Measurements from ENCODE around the gene RAD51D. TPM values are rescaled to one million over a fixed set of nuclear protein-coding genes. Genes with fewer than 3 reads are reported as not detected.

The RAD51D gene
- polyA plus RNA-seq, 1 of the 3 experiments (the other 2 are of a cell fraction) = 11.6 TPM

DNA sequence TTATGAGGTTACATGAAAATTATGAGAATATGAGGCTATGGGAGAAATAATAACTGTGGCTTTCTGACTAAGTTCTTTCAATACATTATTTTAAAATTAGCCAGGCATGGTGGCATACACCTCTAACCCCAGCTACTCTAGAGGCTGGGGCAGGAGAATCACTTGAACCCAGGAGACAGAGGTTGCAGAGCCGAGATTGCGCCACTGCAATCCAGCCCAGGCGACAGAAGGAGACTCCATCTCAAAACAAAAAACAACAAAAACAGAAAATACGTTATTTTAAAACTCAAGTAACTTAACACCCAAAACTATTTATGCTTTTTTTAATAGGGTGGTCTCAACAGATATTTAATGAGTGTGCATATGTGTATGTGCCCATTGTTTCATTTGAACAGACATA lies 53.8 kb downstream of the RAD51D start:
- H2AFZ ChIP-seq (ENCODE audit: low read depth) = no peak overlapping the region
- peaks cover 63% of the 10 kb centered on the region for H3K79me2 ChIP-seq (ENCODE audit: insufficient read depth)
- H3K27me3 ChIP-seq (ENCODE audit: insufficient read depth) = no peaks in the 10 kb centered on the region
- DNase-seq = no peak
- H3K27ac ChIP-seq (ENCODE audit: low read depth in 2 of 2, low read length in 1 of 2) = no peak overlapping the region
- H3K9me3 ChIP-seq = no peaks in the 10 kb centered on the region
- WGBS (ENCODE audit: low lambda C conversion rate) = 98% methylated on average over 4 of the region's 4 CpGs
- H3F3A ChIP-seq (replicated peaks; ENCODE audit: insufficient read depth) = peaks cover 19% of the 10 kb centered on the region
- peaks cover 4 to 17% of the 10 kb centered on the region in 2 experiments; a peak in 2 of 4 replicates for H3K4me1 ChIP-seq (ENCODE audit: control insufficient read depth in 1 of 2, insufficient read depth in 2 of 2, low read depth in 1 of 2, low read length in 1 of 2)
- no peak overlapping the region for H3K4me2 ChIP-seq
- H3K9me2 ChIP-seq = no peaks in the 10 kb centered on the region
- TF ChIP-seq, protein P1, sequence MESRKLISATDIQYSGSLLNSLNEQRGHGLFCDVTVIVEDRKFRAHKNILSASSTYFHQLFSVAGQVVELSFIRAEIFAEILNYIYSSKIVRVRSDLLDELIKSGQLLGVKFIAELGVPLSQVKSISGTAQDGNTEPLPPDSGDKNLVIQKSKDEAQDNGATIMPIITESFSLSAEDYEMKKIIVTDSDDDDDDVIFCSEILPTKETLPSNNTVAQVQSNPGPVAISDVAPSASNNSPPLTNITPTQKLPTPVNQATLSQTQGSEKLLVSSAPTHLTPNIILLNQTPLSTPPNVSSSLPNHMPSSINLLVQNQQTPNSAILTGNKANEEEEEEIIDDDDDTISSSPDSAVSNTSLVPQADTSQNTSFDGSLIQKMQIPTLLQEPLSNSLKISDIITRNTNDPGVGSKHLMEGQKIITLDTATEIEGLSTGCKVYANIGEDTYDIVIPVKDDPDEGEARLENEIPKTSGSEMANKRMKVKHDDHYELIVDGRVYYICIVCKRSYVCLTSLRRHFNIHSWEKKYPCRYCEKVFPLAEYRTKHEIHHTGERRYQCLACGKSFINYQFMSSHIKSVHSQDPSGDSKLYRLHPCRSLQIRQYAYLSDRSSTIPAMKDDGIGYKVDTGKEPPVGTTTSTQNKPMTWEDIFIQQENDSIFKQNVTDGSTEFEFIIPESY (IDR thresholded peaks at IDR 0.05; ENCODE audit: borderline replicate concordance, low read depth) = no peak
- TF ChIP-seq TAF1 (IDR thresholded peaks at IDR 0.05; ENCODE audit: borderline replicate concordance, low read depth, low read length) (no peak), FOXM1 (IDR thresholded peaks at IDR 0.05; ENCODE audit: low read depth) (no peak), SMC3 (IDR thresholded peaks at IDR 0.05; ENCODE audit: low read depth, low read length) (no peak)
- no peak overlapping the region for H3K9ac ChIP-seq
- H3K4me3 ChIP-seq (ENCODE audit: low read depth in 2 of 2, low read length in 1 of 2) = no peak overlapping the region
- ChIA-PET CTCF (interaction anchor here (1.0 kb wide), 1 partner anchor 9 kb away, joined by 3 read pairs; no protein-coding TSS in a partner anchor), POLR2A (no interaction called here)
- H4K20me1 ChIP-seq (ENCODE audit: insufficient read depth) = no peaks in the 10 kb centered on the region
- no peaks in the 10 kb centered on the region for H3K36me3 ChIP-seq (replicated peaks in 1 of 2; ENCODE audit: control insufficient read depth in 1 of 2, insufficient read depth in 2 of 2, low read length in 1 of 2)

DNA sequence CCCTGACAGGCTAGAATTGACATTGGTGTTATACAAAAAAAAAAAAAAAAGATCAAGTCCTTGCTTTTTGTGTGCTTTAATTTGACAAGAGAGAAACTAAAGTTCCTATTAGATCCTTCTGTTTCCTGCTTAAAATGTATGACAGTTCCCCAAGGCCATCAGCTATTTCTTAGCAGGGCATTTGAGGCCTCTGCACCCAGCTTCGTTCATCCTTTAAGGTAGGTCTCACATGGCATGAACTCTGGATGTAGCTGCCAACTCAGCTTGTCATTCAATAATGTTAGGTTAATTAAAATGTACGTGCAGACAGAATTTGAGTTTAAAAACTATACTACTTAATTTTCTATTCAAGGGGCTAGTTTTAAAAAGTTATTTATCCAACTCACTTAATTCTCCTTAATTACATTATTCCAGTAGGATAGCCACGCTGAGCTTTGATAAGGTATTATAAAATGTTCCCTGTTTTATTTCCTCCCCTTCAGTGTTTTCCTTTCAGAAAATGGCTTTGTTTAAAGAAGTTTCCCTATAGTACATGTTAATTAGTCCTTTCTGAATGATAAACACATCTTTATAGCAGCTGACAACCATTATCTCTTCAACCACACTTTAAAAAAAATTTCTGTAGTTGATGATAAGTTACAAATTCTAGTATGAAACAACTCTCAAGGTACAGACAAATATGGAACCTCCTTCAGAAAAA lies 55.0 kb downstream of the RAD51D start:
- H3K4me3 ChIP-seq (ENCODE audit: low read depth in 2 of 2, low read length in 1 of 2) = no peak overlapping the region
- no peaks in the 10 kb centered on the region for H3K27me3 ChIP-seq (ENCODE audit: insufficient read depth)
- no peaks in the 10 kb centered on the region for H3K9me3 ChIP-seq
- peak overlapping the region; percentile 63; the same call in 1 of the 2 replicates for H3K9ac ChIP-seq
- DNase-seq = no peak
- no peak for TF ChIP-seq FOXM1 (IDR thresholded peaks at IDR 0.05; ENCODE audit: low read depth)
- TF ChIP-seq ELF1 (IDR thresholded peaks at IDR 0.05) = no peak
- TF ChIP-seq TCF12 (IDR thresholded peaks at IDR 0.05) = no peak
- TF ChIP-seq MEF2A (IDR thresholded peaks at IDR 0.05; ENCODE audit: borderline replicate concordance, low read depth) = no peak
- TF ChIP-seq SMC3 (IDR thresholded peaks at IDR 0.05; ENCODE audit: low read depth, low read length) = no peak
- TF ChIP-seq RXRA (IDR thresholded peaks at IDR 0.05; ENCODE audit: borderline replicate concordance, low read depth) = no peak
- no peak for TF ChIP-seq CHD2 (IDR thresholded peaks at IDR 0.05; ENCODE audit: low read length, partially characterized antibody)
- TF ChIP-seq POLR2AphosphoS5 (IDR thresholded peaks at IDR 0.05; ENCODE audit: low read depth, low read length) = no peak
- no peak for TF ChIP-seq RAD21 (IDR thresholded peaks at IDR 0.05; ENCODE audit: low read length)
- TF ChIP-seq RFX5 (IDR thresholded peaks at IDR 0.05; ENCODE audit: low read length) = no peak
- TF ChIP-seq JUND (IDR thresholded peaks at IDR 0.05) = no peak
- no peak for TF ChIP-seq TAF1 (IDR thresholded peaks at IDR 0.05; ENCODE audit: borderline replicate concordance, low read depth, low read length)
- TF ChIP-seq, protein P2, sequence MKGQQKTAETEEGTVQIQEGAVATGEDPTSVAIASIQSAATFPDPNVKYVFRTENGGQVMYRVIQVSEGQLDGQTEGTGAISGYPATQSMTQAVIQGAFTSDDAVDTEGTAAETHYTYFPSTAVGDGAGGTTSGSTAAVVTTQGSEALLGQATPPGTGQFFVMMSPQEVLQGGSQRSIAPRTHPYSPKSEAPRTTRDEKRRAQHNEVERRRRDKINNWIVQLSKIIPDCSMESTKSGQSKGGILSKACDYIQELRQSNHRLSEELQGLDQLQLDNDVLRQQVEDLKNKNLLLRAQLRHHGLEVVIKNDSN (IDR thresholded peaks at IDR 0.05; ENCODE audit: borderline replicate concordance, low read depth) = no peak
- no peak for TF ChIP-seq YY1 (IDR thresholded peaks at IDR 0.05; ENCODE audit: low read depth)
- peaks cover 56% of the 10 kb centered on the region for H3K79me2 ChIP-seq (ENCODE audit: insufficient read depth)
- POLR2A ChIA-PET = no interaction called here
- WGBS (ENCODE audit: low lambda C conversion rate) = 82% methylated on average over 3 of the region's 3 CpGs
- no peaks in the 10 kb centered on the region for H3K36me3 ChIP-seq (replicated peaks in 1 of 2; ENCODE audit: control insufficient read depth in 1 of 2, insufficient read depth in 2 of 2, low read length in 1 of 2)
- no peaks in the 10 kb centered on the region for H3K9me2 ChIP-seq
- H3F3A ChIP-seq (replicated peaks; ENCODE audit: insufficient read depth) = peaks cover 19% of the 10 kb centered on the region
- peak overlapping the region in 1 of 2 experiments; percentile 93; a peak in 3 of 4 replicates for H3K27ac ChIP-seq (ENCODE audit: low read depth in 2 of 2, low read length in 1 of 2)
- H4K20me1 ChIP-seq (ENCODE audit: insufficient read depth) = no peaks in the 10 kb centered on the region
- CTCF ChIA-PET = interaction anchor here (1.0 to 2.1 kb wide), 4 partner anchors 11 to 111 kb away, joined by 3 to 7 read pairs (median 3); no protein-coding TSS in a partner anchor
- no peak overlapping the region for H3K4me2 ChIP-seq
- peaks cover 4 to 17% of the 10 kb centered on the region in 2 experiments; a peak in 2 of 4 replicates for H3K4me1 ChIP-seq (ENCODE audit: control insufficient read depth in 1 of 2, insufficient read depth in 2 of 2, low read depth in 1 of 2, low read length in 1 of 2)
- no peak overlapping the region for H2AFZ ChIP-seq (ENCODE audit: low read depth)
